ENCODE results near the gene SPATS2. TPM values are rescaled to one million over a fixed set of nuclear protein-coding genes. Genes with fewer than 3 reads are reported as not detected.

SPATS2 gene
- total RNA-seq, 2 experiments from 2014 or later, result 22.7 to 36.4 TPM

GRCh38 chr12:49448858-49449257 is 81.6 kb downstream of the SPATS2 start:
- no TSS peak for BruUV-seq (replicated peaks)
- CTCF ChIA-PET (ENCODE audit: unreplicated experiment), result no interaction called here
- Histone ChIP-seq H4K20me1 (ENCODE audit: insufficient read depth, low read length) (no peaks in the 10 kb centered on the region), H3K36me3 (ENCODE audit: insufficient read depth, low read length) (peaks cover 15% of the 10 kb centered on the region), H3K9me3 (ENCODE audit: low read length) (no peaks in the 10 kb centered on the region), H2AFZ (ENCODE audit: low read length) (no peak overlapping the region), H3K27ac (ENCODE audit: low read depth, low read length, poor library complexity, severe bottlenecking) (no peak overlapping the region), H3K9me2 (ENCODE audit: insufficient read depth, low read length) (no peaks in the 10 kb centered on the region), H3K4me2 (ENCODE audit: low read length) (no peak overlapping the region), H3K4me1 (ENCODE audit: insufficient read depth, low read length, poor library complexity, severe bottlenecking) (no peaks in the 10 kb centered on the region), H3K79me2 (ENCODE audit: insufficient read depth, low read depth, low read length) (no peaks in the 10 kb centered on the region), H3K4me3 (ENCODE audit: low read depth, low read length, poor library complexity, severe bottlenecking) (no peak overlapping the region)
- intact Hi-C loops (cut with micrococcal nuclease; ENCODE audit: unreplicated experiment), result no loop called here
- POLR2A ChIA-PET, result interaction anchor here (0.6 to 1.0 kb wide), 4 partner anchors 24 to 835 kb away, joined by 3 to 9 read pairs (median 4); no protein-coding TSS in a partner anchor
- TF ChIP-seq, protein P1, sequence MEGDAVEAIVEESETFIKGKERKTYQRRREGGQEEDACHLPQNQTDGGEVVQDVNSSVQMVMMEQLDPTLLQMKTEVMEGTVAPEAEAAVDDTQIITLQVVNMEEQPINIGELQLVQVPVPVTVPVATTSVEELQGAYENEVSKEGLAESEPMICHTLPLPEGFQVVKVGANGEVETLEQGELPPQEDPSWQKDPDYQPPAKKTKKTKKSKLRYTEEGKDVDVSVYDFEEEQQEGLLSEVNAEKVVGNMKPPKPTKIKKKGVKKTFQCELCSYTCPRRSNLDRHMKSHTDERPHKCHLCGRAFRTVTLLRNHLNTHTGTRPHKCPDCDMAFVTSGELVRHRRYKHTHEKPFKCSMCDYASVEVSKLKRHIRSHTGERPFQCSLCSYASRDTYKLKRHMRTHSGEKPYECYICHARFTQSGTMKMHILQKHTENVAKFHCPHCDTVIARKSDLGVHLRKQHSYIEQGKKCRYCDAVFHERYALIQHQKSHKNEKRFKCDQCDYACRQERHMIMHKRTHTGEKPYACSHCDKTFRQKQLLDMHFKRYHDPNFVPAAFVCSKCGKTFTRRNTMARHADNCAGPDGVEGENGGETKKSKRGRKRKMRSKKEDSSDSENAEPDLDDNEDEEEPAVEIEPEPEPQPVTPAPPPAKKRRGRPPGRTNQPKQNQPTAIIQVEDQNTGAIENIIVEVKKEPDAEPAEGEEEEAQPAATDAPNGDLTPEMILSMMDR (conservative IDR thresholded peaks at IDR 0.05; ENCODE audit: low read length), result no peak
- no peak for TF ChIP-seq EZH2phosphoT487 (IDR thresholded peaks at IDR 0.05; ENCODE audit: borderline replicate concordance, low read depth, low read length)
- no peak for DNase-seq (ENCODE audit: low spot score)

GRCh38 chr12:49451468-49452259 is 84.4 kb downstream of the SPATS2 start:
- intact Hi-C loops (cut with micrococcal nuclease; ENCODE audit: unreplicated experiment), result no loop called here
- TF ChIP-seq, protein P1 (conservative IDR thresholded peaks at IDR 0.05; ENCODE audit: low read length), result no peak
- no peak for TF ChIP-seq EZH2phosphoT487 (IDR thresholded peaks at IDR 0.05; ENCODE audit: borderline replicate concordance, low read depth, low read length)
- Histone ChIP-seq H3K4me3 (ENCODE audit: low read depth, low read length, poor library complexity, severe bottlenecking) (no peak overlapping the region), H2AFZ (ENCODE audit: low read length) (no peak overlapping the region), H4K20me1 (ENCODE audit: insufficient read depth, low read length) (no peaks in the 10 kb centered on the region), H3K9me3 (ENCODE audit: low read length) (no peaks in the 10 kb centered on the region), H3K4me2 (ENCODE audit: low read length) (no peak overlapping the region), H3K9me2 (ENCODE audit: insufficient read depth, low read length) (no peaks in the 10 kb centered on the region), H3K79me2 (ENCODE audit: insufficient read depth, low read depth, low read length) (no peaks in the 10 kb centered on the region), H3K27ac (ENCODE audit: low read depth, low read length, poor library complexity, severe bottlenecking) (no peak overlapping the region), H3K36me3 (ENCODE audit: insufficient read depth, low read length) (peaks cover 9% of the 10 kb centered on the region), H3K4me1 (ENCODE audit: insufficient read depth, low read length, poor library complexity, severe bottlenecking) (no peaks in the 10 kb centered on the region)
- no TSS peak for BruUV-seq (replicated peaks)
- no peak for DNase-seq (ENCODE audit: low spot score)
- CTCF ChIA-PET (ENCODE audit: unreplicated experiment), result no interaction called here
- POLR2A ChIA-PET, result interaction anchor here (0.6 to 1.1 kb wide), 3 partner anchors 9 to 78 kb away, joined by 3 to 5 read pairs (median 4); no protein-coding TSS in a partner anchor

DNA sequence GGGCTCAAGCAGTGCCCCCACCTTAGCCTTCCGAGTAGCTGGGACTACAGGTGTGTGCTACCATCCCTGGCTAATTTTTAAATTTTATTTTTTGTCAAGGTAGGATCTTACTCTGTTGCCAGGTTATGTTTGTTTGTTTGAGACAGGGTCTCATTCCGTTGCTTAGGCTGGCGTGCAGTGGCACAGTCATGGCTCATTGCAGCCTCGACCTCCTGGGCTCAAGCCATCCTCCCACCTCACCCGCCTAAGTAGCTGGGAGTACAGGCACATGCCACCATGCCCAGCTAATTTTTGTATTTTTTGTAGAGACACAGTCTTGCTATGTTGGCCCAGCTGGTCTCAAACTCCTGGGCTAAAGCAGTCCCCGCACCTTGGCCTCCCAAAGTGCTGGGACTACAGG is 88.2 kb downstream of the SPATS2 start:
- no peak for DNase-seq (ENCODE audit: low spot score)
- H3K27ac ChIP-seq (ENCODE audit: low read depth, low read length, poor library complexity, severe bottlenecking), result no peak overlapping the region
- CTCF ChIA-PET (ENCODE audit: unreplicated experiment), result no interaction called here
- H3K4me1 ChIP-seq (ENCODE audit: insufficient read depth, low read length, poor library complexity, severe bottlenecking), result no peaks in the 10 kb centered on the region
- no peaks in the 10 kb centered on the region for H4K20me1 ChIP-seq (ENCODE audit: insufficient read depth, low read length)
- no peak overlapping the region for H3K4me3 ChIP-seq (ENCODE audit: low read depth, low read length, poor library complexity, severe bottlenecking)
- intact Hi-C loops (cut with micrococcal nuclease; ENCODE audit: unreplicated experiment), result no loop called here
- no TSS peak for BruUV-seq (replicated peaks)
- H3K9me2 ChIP-seq (ENCODE audit: insufficient read depth, low read length), result no peaks in the 10 kb centered on the region
- H3K9me3 ChIP-seq (ENCODE audit: low read length), result no peaks in the 10 kb centered on the region
- no peak overlapping the region for H2AFZ ChIP-seq (ENCODE audit: low read length)
- no peak overlapping the region for H3K4me2 ChIP-seq (ENCODE audit: low read length)
- peaks cover 1% of the 10 kb centered on the region; the same call in 1 of the 2 replicates for H3K36me3 ChIP-seq (ENCODE audit: insufficient read depth, low read length)
- TF ChIP-seq, protein P1 (conservative IDR thresholded peaks at IDR 0.05; ENCODE audit: low read length), result no peak
- TF ChIP-seq EZH2phosphoT487 (IDR thresholded peaks at IDR 0.05; ENCODE audit: borderline replicate concordance, low read depth, low read length), result no peak
- H3K79me2 ChIP-seq (ENCODE audit: insufficient read depth, low read depth, low read length), result no peaks in the 10 kb centered on the region
- POLR2A ChIA-PET, result no interaction called here
